Gastroesophageal sphincter (tissue), 3 donors: Measurements from ENCODE around the gene RYR3.

Experiments used
- CTCF ChIP-seq, 4 experiments: fragments of 200-600 bp in 2 of 4; fragments of 450-650 bp in 2 of 4; sonication (generic) in 1 of 4; IDR thresholded peaks; one replicate each; pipeline ENCODE4 v1.5.1; 2017 to 2019; ENCODE audit warnings: antibody characterized with exemption in 4 of 4, mild to moderate bottlenecking in 2 of 4, moderate library complexity in 2 of 4
- POLR2A ChIP-seq, 2 donors: fragments of 450-650 bp; IDR thresholded peaks; one replicate each; pipeline ENCODE4 v1.6.1; 2017; ENCODE audit warnings: antibody characterized with exemption in 2 of 2, mild to moderate bottlenecking in 2 of 2, moderate library complexity in 1 of 2
- POLR2AphosphoS5 ChIP-seq: sonication (generic); formaldehyde crosslinking; IDR thresholded peaks from one replicate; pipeline ENCODE4 v1.6.1; 2017; ENCODE audit warnings: antibody characterized with exemption

DNA sequence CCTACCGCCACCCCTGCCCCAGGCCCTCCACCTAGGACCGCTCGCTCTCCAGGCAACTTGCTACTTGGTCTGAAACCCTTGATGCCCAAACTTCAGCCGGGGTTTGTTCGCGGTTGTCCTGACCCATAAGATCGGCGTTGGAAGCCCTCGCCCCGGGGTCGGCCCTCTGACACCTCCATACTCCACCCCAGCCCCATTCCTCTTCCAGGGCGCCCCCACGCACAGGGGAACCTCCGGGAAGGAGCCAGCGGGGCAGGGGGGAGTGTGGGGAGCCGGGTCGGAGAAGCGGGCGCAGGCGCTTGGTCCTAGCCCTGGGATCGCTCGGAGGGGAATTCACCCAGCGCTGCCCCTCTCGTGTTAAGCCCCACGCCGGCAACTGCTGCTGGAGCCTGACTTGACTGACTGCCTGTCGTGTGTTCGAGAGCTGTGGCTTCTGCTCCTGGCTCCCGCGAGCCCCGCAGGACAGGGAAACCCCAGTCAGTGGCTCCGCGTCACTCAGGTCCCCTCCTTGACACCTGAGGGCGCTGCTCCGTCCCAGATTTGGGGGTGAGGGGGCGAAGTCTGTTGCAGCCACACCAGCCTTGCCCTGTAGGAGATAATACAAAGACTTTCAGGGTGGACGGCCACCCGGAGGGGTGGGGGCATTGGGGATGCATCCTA lies 675 bp downstream of the RYR3 start:
- TF ChIP-seq POLR2A (IDR thresholded peaks at IDR 0.05) (no peak), POLR2AphosphoS5 (no peak), CTCF (IDR thresholded peaks at IDR 0.05) (no peak)
